H9 (cell line): Measurements from ENCODE around the gene ZC3H18. TPM values are rescaled to one million over a fixed set of nuclear protein-coding genes. Genes with fewer than 3 reads are reported as not detected.

Source experiments
- DNase-seq: peaks from one replicate; pipeline ENCODE4 v3.0.0-alpha.2; 2017
- H2AFZ ChIP-seq: one replicate; pipeline ENCODE4 v1.6.1; 2013; ENCODE audit warnings: mild to moderate bottlenecking, low read length, control low read depth, moderate library complexity
- H2AK5ac ChIP-seq: 2 replicates; pipeline ENCODE4 v1.6.1; 2013; ENCODE audit warnings: low read length, control low read depth, mixed read lengths; ENCODE audit not compliant: insufficient read length
- H2BK120ac ChIP-seq: one replicate; pipeline ENCODE4 v1.6.1; 2013; ENCODE audit warnings: low read depth, mild to moderate bottlenecking, low read length, control low read depth, inconsistent platforms; ENCODE audit not compliant: poor library complexity, severe bottlenecking
- H2BK12ac ChIP-seq: 2 replicates; pipeline ENCODE4 v1.6.1; 2013; ENCODE audit warnings: low read length, control low read depth, mixed read lengths, low read depth; ENCODE audit not compliant: insufficient read length
- H2BK15ac ChIP-seq: 2 replicates; pipeline ENCODE4 v1.6.1; 2013; ENCODE audit warnings: low read depth, low read length, control low read depth
- H2BK20ac ChIP-seq: one replicate; pipeline ENCODE4 v1.6.1; 2013; ENCODE audit warnings: low read depth, mild to moderate bottlenecking, low read length, control low read depth, inconsistent platforms; ENCODE audit not compliant: poor library complexity, severe bottlenecking
- H2BK5ac ChIP-seq: 2 replicates; pipeline ENCODE4 v1.6.1; 2013; ENCODE audit warnings: low read length, control low read depth, mixed read lengths; ENCODE audit not compliant: insufficient read length
- H3K14ac ChIP-seq: 2 replicates; pipeline ENCODE4 v1.6.1; 2013; ENCODE audit warnings: low read length, control low read depth; ENCODE audit not compliant: insufficient read depth
- H3K18ac ChIP-seq: 2 replicates; pipeline ENCODE4 v1.6.1; 2013; ENCODE audit warnings: low read depth, mild to moderate bottlenecking, mixed read lengths, low read length, control low read depth; ENCODE audit not compliant: insufficient read length
- H3K23ac ChIP-seq: 2 replicates; pipeline ENCODE4 v1.6.1; 2013; ENCODE audit warnings: low read length, control low read depth, mixed read lengths, low read depth; ENCODE audit not compliant: insufficient read length
- H3K23me2 ChIP-seq: 2 replicates; pipeline ENCODE4 v1.6.1; 2013; ENCODE audit warnings: low read depth, mild to moderate bottlenecking, mixed read lengths, low read length, control low read depth; ENCODE audit not compliant: insufficient read length, poor library complexity, severe bottlenecking
- H3K27ac ChIP-seq: 2 replicates; pipeline ENCODE4 v1.5.1; 2013; ENCODE audit warnings: low read length, control low read depth, mixed read lengths, low read depth; ENCODE audit not compliant: insufficient read length
- H3K27me3 ChIP-seq: 2 replicates; pipeline ENCODE4 v1.6.1; 2013; ENCODE audit warnings: low read length, control low read depth, inconsistent platforms; ENCODE audit not compliant: insufficient read depth
- H3K4ac ChIP-seq: 2 replicates; pipeline ENCODE4 v1.6.1; 2013; ENCODE audit warnings: low read depth, mild to moderate bottlenecking, control low read depth, inconsistent platforms, low read length, moderate library complexity
- H3K4me1 ChIP-seq: 2 replicates; pipeline ENCODE4 v1.6.1; 2013; ENCODE audit warnings: low read length, control low read depth, inconsistent platforms; ENCODE audit not compliant: insufficient read depth
- H3K4me2 ChIP-seq: 2 replicates; pipeline ENCODE4 v1.6.1; 2013; ENCODE audit warnings: low read length, control low read depth, mixed read lengths; ENCODE audit not compliant: insufficient read length, insufficient read depth
- H3K56ac ChIP-seq: 2 replicates; pipeline ENCODE4 v1.6.1; 2013; ENCODE audit warnings: low read depth, mild to moderate bottlenecking, mixed read lengths, low read length, control low read depth; ENCODE audit not compliant: insufficient read length
- H3K79me1 ChIP-seq: 2 replicates; pipeline ENCODE4 v1.6.1; 2013; ENCODE audit warnings: low read depth, mild to moderate bottlenecking, moderate library complexity, low read length, control low read depth, inconsistent platforms; ENCODE audit not compliant: insufficient read depth, poor library complexity, severe bottlenecking
- H3K79me2 ChIP-seq: 2 replicates; pipeline ENCODE4 v1.6.1; 2013; ENCODE audit warnings: low read length, control low read depth, inconsistent platforms; ENCODE audit not compliant: insufficient read depth
- H3K9ac ChIP-seq: 2 replicates; pipeline ENCODE4 v1.6.1; 2013; ENCODE audit warnings: low read length, control low read depth, mixed read lengths; ENCODE audit not compliant: insufficient read length; ENCODE audit errors: extremely low read depth
- H3K9me3 ChIP-seq: one replicate; pipeline ENCODE4 v1.6.1; 2013; ENCODE audit warnings: low read depth, low read length, inconsistent platforms; ENCODE audit not compliant: control insufficient read depth
- H3T11ph ChIP-seq: one replicate; pipeline ENCODE4 v1.6.1; 2013; ENCODE audit warnings: mild to moderate bottlenecking, low read length, control low read depth, inconsistent platforms
- H4K20me1 ChIP-seq: one replicate; pipeline ENCODE4 v1.6.1; 2013; ENCODE audit not compliant: control insufficient read depth, insufficient read length, insufficient read depth
- H4K5ac ChIP-seq: 2 replicates; pipeline ENCODE4 v1.6.1; 2013; ENCODE audit warnings: low read depth, mild to moderate bottlenecking, mixed read lengths, low read length, control low read depth; ENCODE audit not compliant: insufficient read length
- H4K8ac ChIP-seq: replicated peaks from 2 replicates; pipeline ENCODE4 v1.6.1; 2013; ENCODE audit warnings: low read length, control low read depth, mixed read lengths, low read depth; ENCODE audit not compliant: insufficient read length
- H4K91ac ChIP-seq: 2 replicates; pipeline ENCODE4 v1.6.1; 2013; ENCODE audit warnings: low read depth, mild to moderate bottlenecking, moderate library complexity, mixed read lengths, low read length, control low read depth; ENCODE audit not compliant: insufficient read length
- H3K27ac Mint-ChIP-seq, 3 experiments: 2 replicates in 2 of 3; 3 replicates in 1 of 3; pipeline ENCODE4 v1.8.0; 2020 to 2021; ENCODE audit warnings: mixed read lengths in 3 of 3, mild to moderate bottlenecking in 1 of 3, moderate library complexity in 1 of 3
- H3K27me3 Mint-ChIP-seq: 2 replicates; pipeline ENCODE4 v1.8.0; 2021; ENCODE audit warnings: low read depth, mild to moderate bottlenecking, moderate library complexity, mixed read lengths
- H3K36me3 Mint-ChIP-seq, 3 experiments: 2 replicates in 2 of 3; 3 replicates in 1 of 3; pipeline ENCODE4 v1.8.0; 2020 to 2021; ENCODE audit warnings: low read depth in 3 of 3, mixed read lengths in 3 of 3; ENCODE audit not compliant: insufficient read depth in 1 of 3
- H3K4me1 Mint-ChIP-seq, 2 experiments: 2 replicates each; pipeline ENCODE4 v1.8.0; 2020; ENCODE audit warnings: mixed read lengths in 2 of 2
- H3K4me3 Mint-ChIP-seq, 2 experiments: 2 replicates in 1 of 2; 3 replicates in 1 of 2; pipeline ENCODE4 v1.8.0; 2020 to 2021; ENCODE audit warnings: mild to moderate bottlenecking in 2 of 2, mixed read lengths in 2 of 2, moderate library complexity in 1 of 2
- H3K9me3 Mint-ChIP-seq, 2 experiments: 2 replicates in 1 of 2; 3 replicates in 1 of 2; pipeline ENCODE4 v1.8.0; 2020; ENCODE audit warnings: mild to moderate bottlenecking in 2 of 2, mixed read lengths in 2 of 2, moderate library complexity in 1 of 2
- CTCF ChIP-seq: fragments of 200-600 bp; sonication (generic); conservative IDR thresholded peaks from 3 replicates; pipeline ENCODE4 v1.8.0; 2021; ENCODE audit warnings: antibody characterized with exemption, mild to moderate bottlenecking
- WGBS: extraction: QIAGEN DNeasy Blood & Tissue Kit; methylation state at CpG from one replicate; pipeline ENCODE4 v1.1.7; 2013; ENCODE audit warnings: missing lambda C conversion rate, low lambda C conversion rate, mixed read lengths; ENCODE audit not compliant: insufficient read length; ENCODE audit errors: extremely low coverage; 5-methylcytosine and 5-hydroxymethylcytosine counted together
- total RNA-seq: library from RNA; stranded (reverse); gene quantifications from 2 replicates; pipeline ENCODE4 v1.2.1, GENCODE V29; 2021

The ZC3H18 gene
- total RNA-seq, 1 experiment from 2014 or later: 69.7 TPM

- H3K9me3 ChIP-seq: no peaks in the 10 kb centered on the region
- no peak overlapping the region; the same call in 1 of the 2 replicates for H3K14ac ChIP-seq
- H3K4ac ChIP-seq: no peak overlapping the region
- H2BK120ac ChIP-seq: no peak overlapping the region
- peaks cover 0 to 11% of the 10 kb centered on the region in 2 experiments; a peak in 2 of 4 replicates for H3K4me1 Mint-ChIP-seq
- H3T11ph ChIP-seq: no peak overlapping the region
- H2AK5ac ChIP-seq: no peak overlapping the region
- no peak overlapping the region for H2BK20ac ChIP-seq
- no peak overlapping the region for H2AFZ ChIP-seq
- peak overlapping the region in 1 of 3 experiments; percentile 42; a peak in 4 of 7 replicates for H3K27ac Mint-ChIP-seq
- no peaks in the 10 kb centered on the region for H4K20me1 ChIP-seq
- no peak overlapping the region for H2BK15ac ChIP-seq
- peak overlapping the region in 1 of 2 experiments; percentile 73; a peak in 3 of 5 replicates for H3K4me3 Mint-ChIP-seq
- no peaks in the 10 kb centered on the region for H3K27me3 ChIP-seq
- H3K56ac ChIP-seq: no peak overlapping the region
- no peaks in the 10 kb centered on the region for H3K79me1 ChIP-seq
- peak overlapping the region; percentile 40 for H3K4me2 ChIP-seq
- peak overlapping the region; percentile 36 for H3K9ac ChIP-seq
- H3K18ac ChIP-seq: peak overlapping the region; percentile 23
- no peaks in the 10 kb centered on the region for H3K79me2 ChIP-seq
- DNase-seq: peak; percentile 56
- no CpG with 5 or more reads among the region's 49 CpGs for WGBS
- H3K4me1 ChIP-seq: no peaks in the 10 kb centered on the region; the same call in 1 of the 2 replicates
- H4K5ac ChIP-seq: no peak overlapping the region
- H3K36me3 Mint-ChIP-seq: peaks cover 14 to 72% (median 52%) of the 10 kb centered on the region in 3 experiments
- no peaks in the 10 kb centered on the region for H3K9me3 Mint-ChIP-seq
- no peak overlapping the region for H3K23ac ChIP-seq
- no peak overlapping the region for H2BK5ac ChIP-seq
- H4K91ac ChIP-seq: no peak overlapping the region
- H3K23me2 ChIP-seq: no peaks in the 10 kb centered on the region
- TF ChIP-seq CTCF: no peak
- H3K27me3 Mint-ChIP-seq: no peaks in the 10 kb centered on the region
- H4K8ac ChIP-seq: no peak overlapping the region
- H3K27ac ChIP-seq: no peak overlapping the region
- no peak overlapping the region for H2BK12ac ChIP-seq
Measured at GRCh38 chr16:88610909-88611812, 41.0 kb downstream of the ZC3H18 start.
